Activated T-cell treated with anti-CD3 and anti-CD28 coated beads, Interleukin-2, amount 50 U/mL, for 72 hours (primary cell): Measurements from ENCODE around the gene KIF5A. TPM values are rescaled to one million over a fixed set of nuclear protein-coding genes. Genes with fewer than 3 reads are reported as not detected.

Experiments used
- ATAC-seq, 2 donors: fragments of 150-1000 bp; cut with Tn5 transposase; replicated peaks in 1 of 2; 2 replicates each; pipeline ENCODE4 v1.10.0; 2021; ENCODE audit warnings: moderate library complexity in 2 of 2, mild to moderate bottlenecking in 1 of 2
- DNase-seq, 2 donors: peaks; one replicate each; pipeline ENCODE4 v3.0.0; 2021 to 2022; ENCODE audit warnings: mixed read lengths in 1 of 2
- H3K27ac Mint-ChIP-seq: one replicate; pipeline ENCODE4 v1.8.0; 2022; ENCODE audit warnings: mild to moderate bottlenecking, moderate library complexity, mixed read lengths
- H3K27me3 Mint-ChIP-seq: one replicate; pipeline ENCODE4 v1.8.0; 2022; ENCODE audit warnings: low read depth, mixed read lengths
- H3K36me3 Mint-ChIP-seq, 2 donors: one replicate each; pipeline ENCODE4 v1.8.0; 2022; ENCODE audit warnings: mixed read lengths in 2 of 2, mild to moderate bottlenecking in 1 of 2; ENCODE audit not compliant: insufficient read depth in 2 of 2
- H3K4me1 Mint-ChIP-seq: one replicate; pipeline ENCODE4 v1.8.0; 2022; ENCODE audit warnings: low read depth, mixed read lengths
- H3K4me3 Mint-ChIP-seq, 2 donors: one replicate each; pipeline ENCODE4 v1.8.0; 2022; ENCODE audit warnings: mild to moderate bottlenecking in 2 of 2, mixed read lengths in 2 of 2, moderate library complexity in 2 of 2
- H3K9me3 Mint-ChIP-seq, 2 donors: one replicate each; pipeline ENCODE4 v1.8.0; 2022; ENCODE audit warnings: mixed read lengths in 2 of 2
- total RNA-seq, 2 donors: library from RNA; stranded (reverse); gene quantifications; one replicate each; pipeline ENCODE4 v1.2.3, GENCODE V29; 2022

KIF5A gene
- total RNA-seq, 2 donors from 2014 or later: 3.2 to 5.9 TPM

GRCh38 chr12:57630891-57631433, 81.1 kb downstream of the KIF5A start:
- peaks cover 60% of the 10 kb centered on the region for H3K27me3 Mint-ChIP-seq

GRCh38 chr12:57631566-57632072, 81.8 kb downstream of the KIF5A start:
- Mint-ChIP-seq H3K36me3 (no peaks in the 10 kb centered on the region), H3K27me3 (peaks cover 54% of the 10 kb centered on the region), H3K4me3 (peak overlapping the region; percentile 86), H3K4me1 (peaks cover 20% of the 10 kb centered on the region), H3K27ac (no peak overlapping the region), H3K9me3 (no peaks in the 10 kb centered on the region)
- DNase-seq (no peak), ATAC-seq (no peak)

More at GRCh38 chr12:57630891-57631433, 81.1 kb downstream of the KIF5A start:
- no peaks in the 10 kb centered on the region for H3K36me3 Mint-ChIP-seq
- no peak for DNase-seq
- peaks cover 26% of the 10 kb centered on the region for H3K4me1 Mint-ChIP-seq
- H3K27ac Mint-ChIP-seq: no peak overlapping the region
- ATAC-seq: no peak
- no peaks in the 10 kb centered on the region for H3K9me3 Mint-ChIP-seq
- H3K4me3 Mint-ChIP-seq: peak overlapping the region in 1 of 2 donors; percentile 86

GRCh38 chr12:57632073-57632957, 82.5 kb downstream of the KIF5A start:
- no peaks in the 10 kb centered on the region for H3K36me3 Mint-ChIP-seq
- no peak overlapping the region for H3K27ac Mint-ChIP-seq
- ATAC-seq (peak; percentile 43 to 46), DNase-seq (peak; percentile 37 to 40)
- H3K9me3 Mint-ChIP-seq: no peaks in the 10 kb centered on the region
- H3K27me3 Mint-ChIP-seq: peaks cover 47% of the 10 kb centered on the region
- peak overlapping the region; percentile 86 for H3K4me3 Mint-ChIP-seq
- peaks cover 15% of the 10 kb centered on the region for H3K4me1 Mint-ChIP-seq

- ATAC-seq: peak; percentile 82 to 89
- Mint-ChIP-seq H3K4me1 (peaks cover 15% of the 10 kb centered on the region), H3K27ac (no peak within 1 kb of the TSS), H3K9me3 (no peaks in the 10 kb centered on the region), H3K4me3 (peak within 1 kb of the TSS; percentile 86), H3K27me3 (peaks cover 40% of the 10 kb centered on the region), H3K36me3 (no peaks in the 10 kb centered on the region)
- peak; percentile 76 to 81 for DNase-seq
These were observed 83.4 kb downstream of the KIF5A start, which contains the start of gene B4GALNT1 for GRCh38 chr12:57632958-57633840. TSS of gene B4GALNT1 (minus strand) at chr12:57633201. CDS start at chr12:57632132, 1,069 bp downstream.

Other genes with a start within 250 kb of the KIF5A start
- gene R3HDM2, start 119.0 kb upstream of the KIF5A start, total RNA-seq: 10 to 100 TPM; 78.9 to 79.1 TPM
- gene INHBC, start 115.3 kb upstream of the KIF5A start, total RNA-seq: not detected
- gene INHBE, start 94.7 kb upstream of the KIF5A start, total RNA-seq: 1 to 10 TPM; 3.8 to 4.8 TPM
- gene GLI1, start 90.3 kb upstream of the KIF5A start, total RNA-seq: 1 to 10 TPM in 1 of 2 donors, under 1 TPM in 1; 0.21 to 1.3 TPM
- 100 to 1,000 TPM; 119 to 153 TPM for gene ARHGAP9, start 70.2 kb upstream of the KIF5A start, total RNA-seq
- 100 to 1,000 TPM; 575 to 653 TPM for gene MARS1, start 62.0 kb upstream of the KIF5A start, total RNA-seq
- gene DDIT3, start 29.5 kb upstream of the KIF5A start, total RNA-seq: 10 to 100 TPM; 64.6 to 71.7 TPM
- gene MBD6, start 27.2 kb upstream of the KIF5A start, total RNA-seq: 100 to 1,000 TPM; 131 to 148 TPM
- gene DCTN2, start 2.9 kb upstream of the KIF5A start, total RNA-seq: 10 to 100 TPM; 94.9 to 99.0 TPM
- 10 to 100 TPM; 21.3 to 23.1 TPM for gene PIP4K2C, start 41.1 kb downstream of the KIF5A start, total RNA-seq
- 10 to 100 TPM; 44.3 to 52.7 TPM for gene DTX3, start 54.8 kb downstream of the KIF5A start, total RNA-seq
- 1 to 10 TPM; 2.8 to 5.3 TPM for gene ARHGEF25, start 61.4 kb downstream of the KIF5A start, total RNA-seq
- 1 to 10 TPM; 2.5 to 3.8 TPM for gene B4GALNT1, start 83.2 kb downstream of the KIF5A start, total RNA-seq
- 100 to 1,000 TPM; 103 to 104 TPM for gene OS9, start 144.1 kb downstream of the KIF5A start, total RNA-seq
- 10 to 100 TPM; 21.7 to 26.9 TPM for gene AGAP2, start 188.7 kb downstream of the KIF5A start, total RNA-seq
- gene TSPAN31, start 195.0 kb downstream of the KIF5A start, total RNA-seq: 10 to 100 TPM; 18.2 to 19.6 TPM
- 100 to 1,000 TPM; 150 to 154 TPM for gene CDK4, start 202.3 kb downstream of the KIF5A start, total RNA-seq
- gene MARCHF9, start 205.1 kb downstream of the KIF5A start, total RNA-seq: 10 to 100 TPM; 30.2 to 32.9 TPM
- gene CYP27B1, start 217.0 kb downstream of the KIF5A start, total RNA-seq: 10 to 100 TPM; 11.1 to 14.7 TPM
- 10 to 100 TPM; 18.7 TPM for gene METTL1, start 222.1 kb downstream of the KIF5A start, total RNA-seq
- 1 to 10 TPM; 4.9 to 6.9 TPM for gene EEF1AKMT3, start 222.6 kb downstream of the KIF5A start, total RNA-seq
- 10 to 100 TPM; 30.4 to 30.9 TPM for gene TSFM, start 232.7 kb downstream of the KIF5A start, total RNA-seq